Measurements from ENCODE around the gene OR6V1.

Gene OR6V1

DNA sequence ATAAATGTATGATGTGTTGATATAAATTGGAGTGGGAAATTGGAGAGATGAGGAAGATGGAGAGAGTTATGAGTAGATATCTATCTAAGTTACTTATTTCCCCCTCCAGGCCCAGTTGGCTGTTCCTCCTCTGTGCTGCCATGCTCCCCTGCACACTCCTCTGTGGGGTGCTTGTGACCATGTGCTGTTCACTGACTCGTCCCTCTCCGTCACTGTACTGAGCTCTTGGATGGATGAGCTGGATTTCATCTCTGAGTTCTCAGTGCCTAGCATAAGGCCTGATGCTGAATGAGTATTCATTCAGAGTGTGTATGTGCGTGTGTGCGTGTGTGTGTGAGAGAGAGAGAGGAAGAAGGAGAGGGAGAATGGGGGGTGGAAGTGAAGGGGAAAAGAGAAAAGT, 39.7 kb upstream of the OR6V1 start:
- no peaks in the 10 kb centered on the region for H4K20me1 ChIP-seq (ENCODE audit: insufficient read depth, low read length)
- H3K27me3 ChIP-seq (ENCODE audit: insufficient read depth, low read length): no peaks in the 10 kb centered on the region
- H2AFZ ChIP-seq (ENCODE audit: low read length): no peak overlapping the region
- no peak overlapping the region for H3K9ac ChIP-seq (ENCODE audit: low read length)
- H3K4me1 ChIP-seq (ENCODE audit: insufficient read depth, low read length, severe bottlenecking): no peaks in the 10 kb centered on the region
- no peaks in the 10 kb centered on the region for H3K79me2 ChIP-seq (ENCODE audit: insufficient read depth, low read length)
- TF ChIP-seq, protein P1, sequence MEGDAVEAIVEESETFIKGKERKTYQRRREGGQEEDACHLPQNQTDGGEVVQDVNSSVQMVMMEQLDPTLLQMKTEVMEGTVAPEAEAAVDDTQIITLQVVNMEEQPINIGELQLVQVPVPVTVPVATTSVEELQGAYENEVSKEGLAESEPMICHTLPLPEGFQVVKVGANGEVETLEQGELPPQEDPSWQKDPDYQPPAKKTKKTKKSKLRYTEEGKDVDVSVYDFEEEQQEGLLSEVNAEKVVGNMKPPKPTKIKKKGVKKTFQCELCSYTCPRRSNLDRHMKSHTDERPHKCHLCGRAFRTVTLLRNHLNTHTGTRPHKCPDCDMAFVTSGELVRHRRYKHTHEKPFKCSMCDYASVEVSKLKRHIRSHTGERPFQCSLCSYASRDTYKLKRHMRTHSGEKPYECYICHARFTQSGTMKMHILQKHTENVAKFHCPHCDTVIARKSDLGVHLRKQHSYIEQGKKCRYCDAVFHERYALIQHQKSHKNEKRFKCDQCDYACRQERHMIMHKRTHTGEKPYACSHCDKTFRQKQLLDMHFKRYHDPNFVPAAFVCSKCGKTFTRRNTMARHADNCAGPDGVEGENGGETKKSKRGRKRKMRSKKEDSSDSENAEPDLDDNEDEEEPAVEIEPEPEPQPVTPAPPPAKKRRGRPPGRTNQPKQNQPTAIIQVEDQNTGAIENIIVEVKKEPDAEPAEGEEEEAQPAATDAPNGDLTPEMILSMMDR (IDR thresholded peaks at IDR 0.05; ENCODE audit: low read length): no peak
- TF ChIP-seq EZH2 (IDR thresholded peaks at IDR 0.05; ENCODE audit: borderline replicate concordance, low read length): no peak
- H3K4me2 ChIP-seq (ENCODE audit: low read length): no peak overlapping the region
- H3F3A ChIP-seq (ENCODE audit: insufficient read depth, low read length): no peaks in the 10 kb centered on the region
- no peak overlapping the region for H3K27ac ChIP-seq (ENCODE audit: low read depth, low read length, poor library complexity, severe bottlenecking)
- no peaks in the 10 kb centered on the region for H3K36me3 ChIP-seq (ENCODE audit: insufficient read depth, low read length)
- no peaks in the 10 kb centered on the region for H3K9me3 ChIP-seq (ENCODE audit: low read length)
- H3K4me3 ChIP-seq (ENCODE audit: low read depth, low read length, poor library complexity, severe bottlenecking): no peak overlapping the region
- H3K9me2 ChIP-seq (ENCODE audit: low read depth, low read length): no peaks in the 10 kb centered on the region

DNA sequence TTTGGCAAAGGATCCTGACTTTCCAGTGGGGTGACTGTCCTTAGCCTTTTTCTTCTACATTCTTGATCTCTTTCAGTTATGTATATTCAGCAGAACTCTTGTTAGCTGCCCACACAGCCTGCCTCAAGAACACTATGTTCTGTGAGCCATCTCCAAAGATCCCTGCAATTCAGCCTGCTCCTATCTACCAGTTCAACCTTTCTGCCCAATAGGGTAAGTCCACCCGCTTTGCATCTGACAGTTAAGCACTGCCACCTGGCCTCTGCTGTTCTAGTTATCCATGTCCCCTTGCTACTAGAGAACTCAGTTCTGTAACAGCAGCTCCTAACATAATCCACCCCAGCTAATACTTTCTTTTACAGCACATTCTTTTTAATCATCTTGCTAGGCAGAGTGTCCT, 38.7 kb upstream of the OR6V1 start:
- no peaks in the 10 kb centered on the region for H3K27me3 ChIP-seq (ENCODE audit: insufficient read depth, low read length)
- no peaks in the 10 kb centered on the region for H3K79me2 ChIP-seq (ENCODE audit: insufficient read depth, low read length)
- no peak overlapping the region for H3K4me2 ChIP-seq (ENCODE audit: low read length)
- H3K27ac ChIP-seq (ENCODE audit: low read depth, low read length, poor library complexity, severe bottlenecking): no peak overlapping the region
- no peak overlapping the region for H2AFZ ChIP-seq (ENCODE audit: low read length)
- no peaks in the 10 kb centered on the region for H3K9me3 ChIP-seq (ENCODE audit: low read length)
- no peaks in the 10 kb centered on the region for H3K4me1 ChIP-seq (ENCODE audit: insufficient read depth, low read length, severe bottlenecking)
- H3K9ac ChIP-seq (ENCODE audit: low read length): no peak overlapping the region
- H3F3A ChIP-seq (ENCODE audit: insufficient read depth, low read length): no peaks in the 10 kb centered on the region
- H4K20me1 ChIP-seq (ENCODE audit: insufficient read depth, low read length): no peaks in the 10 kb centered on the region
- H3K4me3 ChIP-seq (ENCODE audit: low read depth, low read length, poor library complexity, severe bottlenecking): no peak overlapping the region
- H3K36me3 ChIP-seq (ENCODE audit: insufficient read depth, low read length): no peaks in the 10 kb centered on the region
- TF ChIP-seq, protein P1 (IDR thresholded peaks at IDR 0.05; ENCODE audit: low read length): no peak
- no peak for TF ChIP-seq EZH2 (IDR thresholded peaks at IDR 0.05; ENCODE audit: borderline replicate concordance, low read length)
- H3K9me2 ChIP-seq (ENCODE audit: low read depth, low read length): no peaks in the 10 kb centered on the region

DNA sequence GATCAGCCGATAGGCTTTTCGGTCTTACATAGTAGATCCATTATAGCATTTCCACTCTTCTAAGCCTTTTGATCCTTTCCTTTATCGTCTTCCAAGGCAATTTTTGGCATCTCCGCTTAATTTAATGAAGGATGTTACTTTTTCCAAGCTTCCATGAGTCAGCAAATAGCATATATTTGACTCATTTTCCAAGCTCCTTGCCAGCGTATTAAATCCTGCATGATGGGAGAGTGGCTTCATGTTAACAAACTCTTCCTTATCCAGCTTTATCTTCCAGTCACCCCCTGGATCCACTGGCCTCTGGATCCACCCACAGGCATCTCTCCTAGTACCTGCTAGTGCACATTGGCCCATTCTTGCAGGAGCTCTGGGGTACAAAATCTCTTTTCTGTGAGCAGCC, 38.2 kb upstream of the OR6V1 start:
- Histone ChIP-seq H2AFZ (ENCODE audit: low read length) (no peak overlapping the region), H4K20me1 (ENCODE audit: insufficient read depth, low read length) (no peaks in the 10 kb centered on the region), H3K36me3 (ENCODE audit: insufficient read depth, low read length) (no peaks in the 10 kb centered on the region), H3K79me2 (ENCODE audit: insufficient read depth, low read length) (no peaks in the 10 kb centered on the region), H3K4me1 (ENCODE audit: insufficient read depth, low read length, severe bottlenecking) (no peaks in the 10 kb centered on the region), H3K9ac (ENCODE audit: low read length) (no peak overlapping the region), H3K9me2 (ENCODE audit: low read depth, low read length) (no peaks in the 10 kb centered on the region), H3F3A (ENCODE audit: insufficient read depth, low read length) (no peaks in the 10 kb centered on the region), H3K4me2 (ENCODE audit: low read length) (no peak overlapping the region), H3K27me3 (ENCODE audit: insufficient read depth, low read length) (no peaks in the 10 kb centered on the region), H3K27ac (ENCODE audit: low read depth, low read length, poor library complexity, severe bottlenecking) (no peak overlapping the region), H3K4me3 (ENCODE audit: low read depth, low read length, poor library complexity, severe bottlenecking) (no peak overlapping the region), H3K9me3 (ENCODE audit: low read length) (no peaks in the 10 kb centered on the region)
- TF ChIP-seq, protein P1 (IDR thresholded peaks at IDR 0.05; ENCODE audit: low read length): no peak
- TF ChIP-seq EZH2 (IDR thresholded peaks at IDR 0.05; ENCODE audit: borderline replicate concordance, low read length): no peak
